Thyroid gland (tissue), 4 donors: ENCODE data around the gene TMEM126A.
"Not testable (repeated sequence)": the region's sequence is repeated elsewhere in the genome, so short reads cannot be mapped to it uniquely, and the experiment has no call there.

Experiments used
- CTCF ChIP-seq, 6 experiments: fragments of 200-600 bp in 3 of 6; fragments of 450-650 bp in 3 of 6; sonication (generic) in 3 of 6; IDR thresholded peaks; one replicate each; pipeline ENCODE4 v1.5.1; 2016 to 2019; ENCODE audit warnings: antibody characterized with exemption in 6 of 6, mild to moderate bottlenecking in 2 of 6, inconsistent platforms in 1 of 6, moderate library complexity in 1 of 6
- POLR2A ChIP-seq, 2 donors: fragments of 450-650 bp; IDR thresholded peaks; one replicate each; pipeline ENCODE4 v1.6.1; 2017; ENCODE audit warnings: antibody characterized with exemption in 2 of 2, mild to moderate bottlenecking in 2 of 2, moderate library complexity in 1 of 2

GRCh38 chr11:85608621-85609020 is 39.1 kb upstream of the TMEM126A start:
- TF ChIP-seq CTCF, POLR2A (IDR thresholded peaks at IDR 0.05): not testable (repeated sequence)
